Sigmoid colon (tissue), 7 donors: ENCODE data around the gene MTFMT. TPM values are rescaled to one million over a fixed set of nuclear protein-coding genes. Genes with fewer than 3 reads are reported as not detected.

ENCODE experiments used
- DNase-seq: peaks from one replicate; pipeline ENCODE4 v3.0.0-alpha.2; 2019
- H3K27ac ChIP-seq, 4 donors: fragments of 200-600 bp; sonication (generic); one replicate each; pipeline ENCODE4 v1.5.1; 2016 to 2019; ENCODE audit warnings: mild to moderate bottlenecking in 1 of 4
- H3K27me3 ChIP-seq, 3 donors: fragments of 200-600 bp; sonication (generic); one replicate each; pipeline ENCODE4 v1.5.1; 2019; ENCODE audit warnings: mild to moderate bottlenecking in 1 of 3
- H3K36me3 ChIP-seq, 4 donors: fragments of 200-600 bp; sonication (generic); one replicate each; pipeline ENCODE4 v1.5.1; 2016 to 2019
- H3K4me1 ChIP-seq, 4 donors: fragments of 200-600 bp; sonication (generic); one replicate each; pipeline ENCODE4 v1.5.1; 2017 to 2019
- H3K4me3 ChIP-seq, 4 donors: fragments of 200-600 bp; sonication (generic); one replicate each; pipeline ENCODE4 v1.5.1; 2017 to 2019; ENCODE audit warnings: mild to moderate bottlenecking in 2 of 4, moderate library complexity in 1 of 4
- H3K9me3 ChIP-seq, 4 donors: fragments of 200-600 bp in 3 of 4; sonication (generic) in 3 of 4; one replicate each; pipeline versions ENCODE4 v1.5.1 to v1.6.1; 2013 to 2019
- CTCF ChIP-seq, 4 experiments: fragments of 450-650 bp in 3 of 4; fragments of 200-600 bp in 1 of 4; IDR thresholded peaks; one replicate each; pipeline ENCODE4 v1.5.1; 2016 to 2019; ENCODE audit warnings: antibody characterized with exemption in 4 of 4, mild to moderate bottlenecking in 3 of 4, moderate library complexity in 2 of 4
- EP300 ChIP-seq, 4 donors: sonication (generic); formaldehyde crosslinking; IDR thresholded peaks; one replicate each; pipeline ENCODE4 v1.6.1; 2017; ENCODE audit warnings: antibody characterized with exemption in 4 of 4
- POLR2A ChIP-seq, 2 donors: fragments of 450-650 bp; IDR thresholded peaks; one replicate each; pipeline ENCODE4 v1.6.1; 2016; ENCODE audit warnings: antibody characterized with exemption in 2 of 2, mild to moderate bottlenecking in 2 of 2, moderate library complexity in 2 of 2
- POLR2AphosphoS5 ChIP-seq, 4 donors: sonication (generic); formaldehyde crosslinking; IDR thresholded peaks; one replicate each; pipeline ENCODE4 v1.6.1; 2017; ENCODE audit warnings: antibody characterized with exemption in 4 of 4
- WGBS, 2 donors: extraction: QIAGEN DNeasy Blood & Tissue Kit; methylation state at CpG; one replicate each; pipeline ENCODE4 v1.1.7; 2013; 5-methylcytosine and 5-hydroxymethylcytosine counted together
- intact Hi-C: fragments of 100-400 bp; cut with DNase I; formaldehyde crosslinking; loops from one replicate; pipeline ENCODE4 v1.15.1; 2023
- polyA plus RNA-seq, 3 donors: library from polyadenylated mRNA; stranded (reverse); fragments of 200-250 nt; gene quantifications; one replicate each; pipeline ENCODE4 v1.2.3, GENCODE V29; 2013
- total RNA-seq, 4 donors: library from RNA; depleted of rRNA; stranded (reverse); fragments of >200 nt; gene quantifications; one replicate each; pipeline ENCODE4 v1.1.0, GENCODE V29; 2016
- donor health status: healthy with polysubstance abuse.
- donor health status: Bipolar disorder and iron deficiency.
- donor health status: healthy.

MTFMT gene
- total and polyA plus RNA-seq, 7 donors, result 10.7 to 43.6 (median 31.3) TPM

GRCh38 chr15:65052956-65053355 is 23.5 kb upstream of the MTFMT start:
- 89 to 94% methylated on average over 2 of the region's 2 CpGs for WGBS, 2 donors
- H3K4me1 ChIP-seq, result peaks cover 0 to 32% (median 25%) of the 10 kb centered on the region in 4 donors
- H3K4me3 ChIP-seq, result no peak overlapping the region
- DNase-seq, result no peak
- H3K27me3 ChIP-seq, result no peaks in the 10 kb centered on the region
- no peak for TF ChIP-seq EP300 (IDR thresholded peaks at IDR 0.05)
- intact Hi-C loops, result no loop called here
- no peak overlapping the region for H3K27ac ChIP-seq
- H3K9me3 ChIP-seq, result no peaks in the 10 kb centered on the region
- H3K36me3 ChIP-seq, result peaks cover 0 to 42% (median 12%) of the 10 kb centered on the region in 4 donors

DNA sequence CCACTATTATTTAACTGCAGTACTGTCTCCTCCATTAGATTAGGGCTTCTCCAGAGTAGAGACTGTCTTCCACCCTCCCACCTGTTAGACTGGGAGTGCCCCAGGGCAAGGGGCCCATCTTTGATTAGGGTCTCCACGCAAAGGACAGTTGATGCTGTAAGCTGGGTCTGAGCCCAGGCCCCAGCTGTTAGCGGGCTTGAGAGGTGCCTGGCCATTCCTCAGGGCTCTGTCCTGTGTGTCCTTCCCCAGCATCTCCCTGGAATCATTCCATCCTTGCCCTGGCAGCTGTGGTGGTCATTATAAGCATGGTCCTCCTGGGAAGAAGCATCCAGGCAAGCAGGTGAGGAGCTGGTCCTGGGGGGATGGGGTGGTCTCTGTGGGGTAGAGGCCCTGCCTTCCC is 21.8 kb upstream of the MTFMT start:
- intact Hi-C loops, result no loop called here
- Histone ChIP-seq H3K36me3 (peaks cover 0 to 29% (median 8%) of the 10 kb centered on the region in 4 donors), H3K4me3 (no peak overlapping the region), H3K4me1 (peaks cover 0 to 32% (median 25%) of the 10 kb centered on the region in 4 donors), H3K27ac (peak overlapping the region in 2 of 4 donors; percentile 10 to 54), H3K27me3 (no peaks in the 10 kb centered on the region), H3K9me3 (no peaks in the 10 kb centered on the region)
- TF ChIP-seq CTCF (IDR thresholded peaks at IDR 0.05), result no peak
- no peak for DNase-seq
- WGBS, 2 donors, result 89% methylated on average over 2 of the region's 2 CpGs

DNA sequence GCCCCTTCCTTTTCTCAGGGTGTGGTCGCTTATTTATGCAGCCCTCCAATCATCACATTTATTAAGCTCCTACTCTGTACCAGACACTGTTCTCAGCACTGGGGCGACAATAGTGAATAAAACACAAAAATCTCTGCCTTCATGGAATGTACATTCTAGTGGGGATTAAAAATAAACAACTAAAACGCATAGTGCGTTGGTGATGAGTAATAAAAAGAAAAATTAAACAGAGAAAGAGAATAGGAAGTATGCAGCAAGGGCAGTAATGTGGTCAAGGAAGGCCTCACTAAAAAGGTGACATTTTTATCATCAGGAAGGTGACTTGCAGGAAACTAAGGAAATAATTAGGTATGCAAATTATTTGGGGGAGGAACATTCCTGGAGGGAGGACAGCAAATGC is 20.8 kb upstream of the MTFMT start:
- H3K36me3 ChIP-seq, result peaks cover 0 to 19% (median 8%) of the 10 kb centered on the region in 4 donors
- intact Hi-C loops, result no loop called here
- H3K4me3 ChIP-seq, result no peak overlapping the region
- no peak for DNase-seq
- H3K27ac ChIP-seq, result peak overlapping the region in 1 of 4 donors; percentile 54
- WGBS, 2 donors, result 47 to 49% methylated on average over 4 of the region's 4 CpGs
- no peaks in the 10 kb centered on the region for H3K27me3 ChIP-seq
- no peaks in the 10 kb centered on the region for H3K9me3 ChIP-seq
- peaks cover 0 to 25% (median 21%) of the 10 kb centered on the region in 4 donors for H3K4me1 ChIP-seq
- no peak for TF ChIP-seq EP300 (IDR thresholded peaks at IDR 0.05)
- no peak for TF ChIP-seq POLR2AphosphoS5 (IDR thresholded peaks at IDR 0.05)
- no peak for TF ChIP-seq CTCF (IDR thresholded peaks at IDR 0.05)
- TF ChIP-seq POLR2A (IDR thresholded peaks at IDR 0.05), result no peak

GRCh38 chr15:65049418-65049840 is 20.0 kb upstream of the MTFMT start:
- H3K4me3 ChIP-seq, result peak overlapping the region in 3 of 4 donors; percentile 13 to 35 (median 27)
- peak; percentile 94 for DNase-seq
- H3K27ac ChIP-seq, result peak overlapping the region in 1 of 4 donors; percentile 54
- intact Hi-C loops, result no loop called here
- no peaks in the 10 kb centered on the region for H3K9me3 ChIP-seq
- 8 to 18% methylated on average over 19 of the region's 19 CpGs for WGBS, 2 donors
- TF ChIP-seq POLR2AphosphoS5 (IDR thresholded peaks at IDR 0.05), result no peak
- H3K36me3 ChIP-seq, result peaks cover 0 to 16% (median 5%) of the 10 kb centered on the region in 4 donors
- no peaks in the 10 kb centered on the region for H3K27me3 ChIP-seq
- H3K4me1 ChIP-seq, result peaks cover 0 to 20% (median 18%) of the 10 kb centered on the region in 4 donors

DNA sequence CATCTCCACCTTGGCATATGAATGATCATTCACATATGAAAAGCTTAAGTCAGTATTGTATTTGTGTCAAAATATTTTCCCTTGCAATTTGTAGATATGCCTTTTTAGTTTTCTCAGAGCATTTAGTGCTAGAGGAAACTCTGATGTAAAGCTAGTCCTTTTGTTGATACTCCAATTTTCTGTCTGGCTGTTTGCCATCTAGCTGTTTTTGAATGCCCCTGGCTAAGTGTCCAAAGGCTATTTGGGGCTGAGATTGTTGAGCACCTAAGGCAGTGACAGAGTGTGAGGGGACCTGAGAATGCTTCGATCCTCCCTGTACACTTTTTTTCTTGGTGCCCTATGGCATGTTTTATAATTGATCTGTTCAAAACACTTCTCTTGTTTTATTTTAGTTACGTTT is 18.8 kb upstream of the MTFMT start:
- Histone ChIP-seq H3K27ac (peak overlapping the region in 1 of 4 donors; percentile 27), H3K27me3 (no peaks in the 10 kb centered on the region), H3K36me3 (peaks cover 0 to 5% (median 0%) of the 10 kb centered on the region in 4 donors), H3K4me3 (no peak overlapping the region), H3K9me3 (no peaks in the 10 kb centered on the region), H3K4me1 (peaks cover 0 to 23% (median 14%) of the 10 kb centered on the region in 4 donors)
- no peak for TF ChIP-seq POLR2AphosphoS5 (IDR thresholded peaks at IDR 0.05)
- TF ChIP-seq CTCF (IDR thresholded peaks at IDR 0.05), result no peak
- no peak for TF ChIP-seq EP300 (IDR thresholded peaks at IDR 0.05)
- no peak for TF ChIP-seq POLR2A (IDR thresholded peaks at IDR 0.05)
- no peak for DNase-seq
- intact Hi-C loops, result no loop called here
- WGBS, 2 donors, result 82% methylated on average over 2 of the region's 2 CpGs
